GM12864 (cell line): ENCODE measurements around the gene BMPR1B.

Experiments
- DNase-seq: peaks from one replicate; pipeline ENCODE4 v3.0.0-alpha.2; 2011; ENCODE audit warnings: low read depth
- H3K4me3 ChIP-seq: 2 replicates; pipeline ENCODE4 v1.5.1; 2011; ENCODE audit warnings: mild to moderate bottlenecking, low read depth, low read length, control low read depth
- CTCF ChIP-seq: IDR thresholded peaks from 2 replicates; pipeline ENCODE4 v1.5.1; 2011; ENCODE audit warnings: low read depth, mild to moderate bottlenecking, moderate library complexity, low read length, control low read depth, inconsistent platforms; ENCODE audit errors: missing control alignments

The BMPR1B gene

GRCh38 chr4:95020521-95020920 lies 262.8 kb downstream of the BMPR1B start:
- TF ChIP-seq CTCF: no peak

GRCh38 chr4:95021099-95021498 lies 263.3 kb downstream of the BMPR1B start:
- TF ChIP-seq CTCF: no peak
- no peak overlapping the region for H3K4me3 ChIP-seq
- no peak for DNase-seq

More at GRCh38 chr4:95020521-95020920, 262.8 kb downstream of the BMPR1B start:
- no peak for DNase-seq
- no peak overlapping the region for H3K4me3 ChIP-seq

DNA sequence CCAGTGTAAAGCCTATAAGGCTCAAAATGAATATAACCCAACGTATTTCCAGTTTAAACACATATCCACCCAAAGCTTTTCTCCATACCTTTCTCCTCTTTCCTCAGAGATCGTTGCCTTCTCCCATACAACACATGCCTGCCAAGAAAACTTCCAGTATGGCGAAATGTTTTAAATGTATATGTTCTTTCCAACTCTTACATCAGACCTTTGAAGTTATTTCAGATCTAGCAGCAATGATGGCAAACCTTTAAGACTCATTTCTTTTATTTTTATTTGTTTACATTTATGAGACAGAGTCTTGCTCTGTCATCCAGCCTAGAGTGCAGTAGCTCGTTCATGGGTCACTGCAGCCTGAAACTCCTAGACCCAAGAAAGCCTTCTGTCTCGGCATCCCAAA lies 265.4 kb downstream of the BMPR1B start:
- H3K4me3 ChIP-seq: no peak overlapping the region
- no peak for TF ChIP-seq CTCF
- DNase-seq: no peak

DNA sequence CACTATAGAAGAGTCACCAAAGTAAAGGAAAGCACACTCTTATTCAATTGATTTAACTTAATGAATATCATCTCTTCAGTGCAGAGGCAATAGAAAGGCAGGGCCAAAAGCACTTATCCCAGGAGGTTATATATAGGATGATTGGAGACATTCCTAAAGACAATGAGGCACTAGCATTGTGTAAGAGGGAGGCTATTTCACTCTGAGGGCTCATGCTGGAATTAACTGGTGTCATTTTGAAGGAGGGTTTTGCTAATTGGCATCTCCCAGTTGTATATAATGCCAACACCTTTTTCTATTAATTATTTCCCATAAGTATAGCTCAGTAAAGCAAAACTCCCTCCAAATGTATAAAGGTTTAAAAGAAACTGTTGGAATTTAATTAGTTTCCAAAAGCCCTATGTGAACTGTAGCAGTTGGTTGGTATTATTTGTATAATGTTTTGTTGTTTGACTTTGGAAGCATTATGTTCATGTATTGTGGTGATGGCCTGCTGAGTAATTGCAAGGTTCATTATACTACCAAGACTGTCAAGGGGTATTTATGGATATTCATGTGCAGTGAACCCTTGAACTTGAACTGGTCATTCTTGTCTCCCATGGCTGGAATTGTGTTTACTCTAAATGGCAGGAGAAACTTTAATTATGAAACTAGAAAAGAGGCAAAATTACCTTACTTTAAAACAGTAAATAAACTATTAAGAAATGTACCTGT lies 270.3 kb downstream of the BMPR1B start:
- DNase-seq: no peak
- H3K4me3 ChIP-seq: no peak overlapping the region
- no peak for TF ChIP-seq CTCF

- DNase-seq: no peak
- no peak for TF ChIP-seq CTCF
Observed at GRCh38 chr4:95038791-95039190, 281.0 kb downstream of the BMPR1B start.

GRCh38 chr4:95044324-95044837 lies 286.6 kb downstream of the BMPR1B start:
- no peak for TF ChIP-seq CTCF
- H3K4me3 ChIP-seq: no peak overlapping the region

More at GRCh38 chr4:95038791-95039190, 281.0 kb downstream of the BMPR1B start:
- no peak overlapping the region for H3K4me3 ChIP-seq

GRCh38 chr4:95045429-95045828 lies 287.7 kb downstream of the BMPR1B start:
- DNase-seq: no peak
- TF ChIP-seq CTCF: no peak
- H3K4me3 ChIP-seq: no peak overlapping the region

More at GRCh38 chr4:95044324-95044837, 286.6 kb downstream of the BMPR1B start:
- DNase-seq: no peak
